A549 (cell line): ENCODE results near the gene AQP5.

Source experiments
- CTCF ChIP-seq: fragments of >200 bp; sonication (Bioruptor Twin); formaldehyde crosslinking; IDR thresholded peaks from 3 replicates; pipeline ENCODE4 v1.5.1; 2016
- POLR2A ChIP-seq: IDR thresholded peaks from 2 replicates; pipeline ENCODE4 v1.6.1; 2012; ENCODE audit warnings: mild to moderate bottlenecking, low read length
- REST ChIP-seq: fragments of 200-600 bp; sonication (generic); IDR thresholded peaks from 2 replicates; pipeline ENCODE4 v1.6.1; 2016; ENCODE audit warnings: antibody characterized with exemption, mild to moderate bottlenecking, moderate library complexity
- USF2 ChIP-seq: fragments of 450-650 bp; IDR thresholded peaks from 2 replicates; pipeline ENCODE4 v1.6.1; 2014; ENCODE audit warnings: antibody characterized with exemption

- TF ChIP-seq CTCF (no peak), REST (no peak), POLR2A (no peak), USF2 (no peak)
These were observed 27.9 kb upstream of the AQP5 start for GRCh38 chr12:49933796-49934195.
